Thyroid gland (tissue), 4 donors: ENCODE data around the gene ZNF19.

Experiments
- POLR2A ChIP-seq, 2 donors: fragments of 450-650 bp; IDR thresholded peaks; one replicate each; pipeline ENCODE4 v1.6.1; 2017; ENCODE audit warnings: antibody characterized with exemption in 2 of 2, mild to moderate bottlenecking in 2 of 2, moderate library complexity in 1 of 2
- TF ChIP-seq, protein P1 (sequence below), 6 experiments: fragments of 200-600 bp in 3 of 6; fragments of 450-650 bp in 3 of 6; sonication (generic) in 3 of 6; IDR thresholded peaks; one replicate each; pipeline ENCODE4 v1.5.1; 2016 to 2019; ENCODE audit warnings: antibody characterized with exemption in 6 of 6, mild to moderate bottlenecking in 2 of 6, inconsistent platforms in 1 of 6, moderate library complexity in 1 of 6

GRCh38 chr16:71480956-71481355 lies 8.2 kb downstream of the ZNF19 start:
- TF ChIP-seq, protein P1, sequence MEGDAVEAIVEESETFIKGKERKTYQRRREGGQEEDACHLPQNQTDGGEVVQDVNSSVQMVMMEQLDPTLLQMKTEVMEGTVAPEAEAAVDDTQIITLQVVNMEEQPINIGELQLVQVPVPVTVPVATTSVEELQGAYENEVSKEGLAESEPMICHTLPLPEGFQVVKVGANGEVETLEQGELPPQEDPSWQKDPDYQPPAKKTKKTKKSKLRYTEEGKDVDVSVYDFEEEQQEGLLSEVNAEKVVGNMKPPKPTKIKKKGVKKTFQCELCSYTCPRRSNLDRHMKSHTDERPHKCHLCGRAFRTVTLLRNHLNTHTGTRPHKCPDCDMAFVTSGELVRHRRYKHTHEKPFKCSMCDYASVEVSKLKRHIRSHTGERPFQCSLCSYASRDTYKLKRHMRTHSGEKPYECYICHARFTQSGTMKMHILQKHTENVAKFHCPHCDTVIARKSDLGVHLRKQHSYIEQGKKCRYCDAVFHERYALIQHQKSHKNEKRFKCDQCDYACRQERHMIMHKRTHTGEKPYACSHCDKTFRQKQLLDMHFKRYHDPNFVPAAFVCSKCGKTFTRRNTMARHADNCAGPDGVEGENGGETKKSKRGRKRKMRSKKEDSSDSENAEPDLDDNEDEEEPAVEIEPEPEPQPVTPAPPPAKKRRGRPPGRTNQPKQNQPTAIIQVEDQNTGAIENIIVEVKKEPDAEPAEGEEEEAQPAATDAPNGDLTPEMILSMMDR (IDR thresholded peaks at IDR 0.05) = no peak
- TF ChIP-seq POLR2A (IDR thresholded peaks at IDR 0.05) = no peak
